ENCODE results near the gene SYT1. TPM values are rescaled to one million over a fixed set of nuclear protein-coding genes. Genes with fewer than 3 reads are reported as not detected.

SYT1 gene
- polyA plus RNA-seq, 3 donors: 0.72 TPM; not detected in 2

GRCh38 chr12:79451978-79452377, 587.4 kb downstream of the SYT1 start:
- TF ChIP-seq CTCF (IDR thresholded peaks at IDR 0.05): no peak
- H3K27ac ChIP-seq (ENCODE audit: low read depth in 1 of 2, low read length in 2 of 2): no peak overlapping the region
- H4K20me1 ChIP-seq (ENCODE audit: insufficient read depth, low read length): no peaks in the 10 kb centered on the region
- H2AFZ ChIP-seq (ENCODE audit: insufficient read depth, low read depth, low read length, poor library complexity, severe bottlenecking): no peak overlapping the region
- no peaks in the 10 kb centered on the region for H3K4me1 ChIP-seq (ENCODE audit: control insufficient read depth in 1 of 2, insufficient read depth in 2 of 2, low read length in 2 of 2)
- Mint-ChIP-seq H3K36me3 (no peaks in the 10 kb centered on the region), H3K9me3 (peaks cover 0 to 4% (median 0%) of the 10 kb centered on the region in 7 donors), H3K4me3 (no peak overlapping the region), H3K27me3 (ENCODE audit: low read depth in 3 of 3) (peaks cover 0 to 2% (median 0%) of the 10 kb centered on the region in 3 donors), H3K4me1 (no peaks in the 10 kb centered on the region), H3K27ac (no peak overlapping the region)
- no peak for DNase-seq
- H3K36me3 ChIP-seq (replicated peaks in 1 of 2; ENCODE audit: control insufficient read depth in 1 of 2, insufficient read depth in 2 of 2, low read length in 2 of 2): no peaks in the 10 kb centered on the region
- no peak overlapping the region for H3K9ac ChIP-seq (ENCODE audit: insufficient read depth, low read length, poor library complexity, severe bottlenecking)
- H3K27me3 ChIP-seq (ENCODE audit: control insufficient read depth in 2 of 2, insufficient read depth in 2 of 2, low read length in 2 of 2): no peaks in the 10 kb centered on the region
- no peak overlapping the region for H3K4me2 ChIP-seq (replicated peaks; ENCODE audit: extremely low read depth, low read length, poor library complexity, severe bottlenecking)
- H3K4me3 ChIP-seq (replicated peaks in 1 of 3; ENCODE audit: low read depth in 2 of 3, low read length in 3 of 3): no peak overlapping the region
- intact Hi-C loops (cut with micrococcal nuclease): no loop called here
- WGBS (ENCODE audit: insufficient coverage): 90% methylated on average over 6 of the region's 6 CpGs
- no peaks in the 10 kb centered on the region for H3K79me2 ChIP-seq (ENCODE audit: insufficient read depth, low read length)
- no peaks in the 10 kb centered on the region for H3K9me3 ChIP-seq (replicated peaks in 1 of 2; ENCODE audit: control insufficient read depth in 1 of 2, insufficient read depth in 1 of 2, low read length in 2 of 2)

- intact Hi-C loops (cut with micrococcal nuclease): no loop called here
- TF ChIP-seq CTCF (IDR thresholded peaks at IDR 0.05): no peak
- H3K4me3 Mint-ChIP-seq: no peak overlapping the region
- Histone ChIP-seq H3K36me3 (replicated peaks in 1 of 2; ENCODE audit: control insufficient read depth in 1 of 2, insufficient read depth in 2 of 2, low read length in 2 of 2) (no peaks in the 10 kb centered on the region), H3K9me3 (replicated peaks in 1 of 2; ENCODE audit: control insufficient read depth in 1 of 2, insufficient read depth in 1 of 2, low read length in 2 of 2) (no peaks in the 10 kb centered on the region), H4K20me1 (ENCODE audit: insufficient read depth, low read length) (no peaks in the 10 kb centered on the region), H3K9ac (ENCODE audit: insufficient read depth, low read length, poor library complexity, severe bottlenecking) (no peak overlapping the region), H3K4me3 (replicated peaks in 1 of 3; ENCODE audit: low read depth in 2 of 3, low read length in 3 of 3) (no peak overlapping the region), H3K4me2 (replicated peaks; ENCODE audit: extremely low read depth, low read length, poor library complexity, severe bottlenecking) (no peak overlapping the region), H2AFZ (ENCODE audit: insufficient read depth, low read depth, low read length, poor library complexity, severe bottlenecking) (no peak overlapping the region), H3K27me3 (ENCODE audit: control insufficient read depth in 2 of 2, insufficient read depth in 2 of 2, low read length in 2 of 2) (no peaks in the 10 kb centered on the region), H3K4me1 (ENCODE audit: control insufficient read depth in 1 of 2, insufficient read depth in 2 of 2, low read length in 2 of 2) (no peaks in the 10 kb centered on the region), H3K27ac (ENCODE audit: low read depth in 1 of 2, low read length in 2 of 2) (no peak overlapping the region), H3K79me2 (ENCODE audit: insufficient read depth, low read length) (no peaks in the 10 kb centered on the region)
- no peak for DNase-seq
- H3K9me3 Mint-ChIP-seq: peaks cover 0 to 4% (median 0%) of the 10 kb centered on the region in 7 donors
- no peak overlapping the region for H3K27ac Mint-ChIP-seq
- peaks cover 0 to 2% (median 0%) of the 10 kb centered on the region in 3 donors for H3K27me3 Mint-ChIP-seq (ENCODE audit: low read depth in 3 of 3)
- H3K4me1 Mint-ChIP-seq: no peaks in the 10 kb centered on the region
- H3K36me3 Mint-ChIP-seq: no peaks in the 10 kb centered on the region
- WGBS (ENCODE audit: insufficient coverage): 62% methylated on average over 5 of the region's 6 CpGs
Measured at GRCh38 chr12:79452906-79453305, 588.3 kb downstream of the SYT1 start.

All from CD14-positive monocyte (primary cell).